Left colon (tissue), 2 donors: Measurements from ENCODE around the gene LILRB3. TPM values are rescaled to one million over a fixed set of nuclear protein-coding genes. Genes with fewer than 3 reads are reported as not detected.
A peak's percentile ranks its signal among the peaks of the same experiment; 100 is the strongest.
"Not testable (repeated sequence)": the region's sequence is repeated elsewhere in the genome, so short reads cannot be mapped to it uniquely, and the experiment has no call there.

ENCODE experiments used
- ATAC-seq: fragments of 200-7000 bp; cut with Tn5 transposase; one replicate; pipeline ENCODE4 v1.9.1; 2020; ENCODE audit warnings: mild to moderate bottlenecking, moderate library complexity
- DNase-seq, 2 donors: peaks; one replicate each; pipeline ENCODE4 v3.0.0-alpha.2; 2020
- intact Hi-C, 2 donors: fragments of 100-400 bp; cut with DNase I in 1 of 2; cut with micrococcal nuclease in 1 of 2; formaldehyde crosslinking; loops; one replicate each; pipeline versions ENCODE4 v1.11.2 to v1.14.0; 2022; cut with DNase I, micrococcal nuclease
- total RNA-seq, 2 donors: library from RNA; stranded (reverse); fragmentation: NEBNext Ultra II Directional; extraction: Animal tissue kit (Norgen Biotek cat#: 25700); gene quantifications; one replicate each; pipeline ENCODE4 v1.2.1, GENCODE V29; 2021
- donor health status: DM: no; HTN: no; CAD: no.
- donor health status: DM: yes; HTN: yes; CAD: no.

The LILRB3 gene
- total RNA-seq, 2 donors from 2014 or later, result 2.0 to 3.5 TPM

DNA sequence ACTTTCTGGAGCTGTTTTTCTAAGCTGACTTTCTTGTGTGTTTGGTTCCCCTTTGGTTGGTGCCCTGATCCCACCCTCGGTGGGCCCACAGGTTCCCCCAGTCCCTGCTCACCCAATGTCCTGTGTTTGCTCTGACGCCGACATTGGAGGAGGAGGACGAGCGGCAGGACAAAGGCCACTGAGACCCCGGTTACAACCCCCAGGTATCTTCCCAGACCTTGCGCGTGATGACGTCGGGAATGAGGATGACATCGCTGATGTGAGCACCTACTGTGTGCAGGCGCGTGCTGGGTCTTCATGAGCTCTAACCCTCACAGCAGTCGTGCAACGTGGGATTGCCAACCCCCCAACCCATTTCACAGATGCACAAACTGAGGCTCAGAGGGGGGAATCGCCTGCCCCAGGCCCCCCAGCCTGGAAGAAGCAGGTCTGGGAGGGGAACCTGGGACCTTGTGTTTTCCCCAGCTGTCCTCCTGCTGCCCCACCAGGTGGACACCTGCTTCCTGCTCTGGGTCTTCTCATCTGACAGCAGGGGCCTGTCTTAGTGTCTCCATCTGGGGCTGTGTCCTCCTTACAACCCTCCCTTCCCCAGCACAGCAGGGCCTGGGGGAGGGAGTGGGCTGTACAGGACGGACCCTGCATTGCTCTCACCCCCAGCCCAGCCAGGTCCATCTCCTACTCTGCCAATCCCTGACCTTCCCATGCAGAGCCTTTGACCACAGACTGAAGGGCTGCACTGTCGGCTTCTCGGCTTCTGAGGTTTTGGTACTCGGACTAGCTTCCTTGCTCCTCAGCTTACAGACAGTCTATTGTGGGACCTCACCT is 24.5 kb upstream of the LILRB3 start:
- intact Hi-C loops, result no loop called here
- no peak for DNase-seq

GRCh38 chr19:54245936-54246335 is 23.1 kb upstream of the LILRB3 start:
- intact Hi-C loops, result loop anchor here in 1 of 2 donors (2.0 kb wide), 1 partner anchor 23 kb away; the partner anchor contains the start of gene LILRB3
- DNase-seq (no peak), ATAC-seq (no peak)

More for the DNA sequence above, 24.5 kb upstream of the LILRB3 start:
- no peak for ATAC-seq

DNA sequence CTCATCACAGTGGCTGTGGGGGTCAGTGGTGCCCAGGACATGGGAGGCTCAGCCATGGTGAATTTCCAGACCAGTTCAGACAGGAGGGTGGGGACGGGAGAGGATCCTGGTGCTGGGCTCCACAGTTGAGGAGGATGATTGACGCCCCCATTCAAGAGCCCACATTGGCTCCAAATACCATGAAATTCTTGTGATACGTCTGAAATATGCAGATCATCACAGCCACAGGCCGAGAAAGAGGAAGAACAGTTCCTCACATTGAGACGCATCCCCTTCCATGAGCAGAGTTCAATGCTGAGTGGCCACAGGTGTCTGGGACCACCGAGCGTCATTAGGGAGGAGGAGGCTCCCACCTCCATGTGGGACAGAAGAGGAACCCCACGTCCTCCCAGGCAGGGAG is 21.0 kb upstream of the LILRB3 start:
- ATAC-seq, DNase-seq: not testable (repeated sequence)
- intact Hi-C loops, result loop anchor here in 1 of 2 donors (2.0 kb wide), 1 partner anchor 21 kb away; the partner anchor contains the start of gene LILRB3

DNA sequence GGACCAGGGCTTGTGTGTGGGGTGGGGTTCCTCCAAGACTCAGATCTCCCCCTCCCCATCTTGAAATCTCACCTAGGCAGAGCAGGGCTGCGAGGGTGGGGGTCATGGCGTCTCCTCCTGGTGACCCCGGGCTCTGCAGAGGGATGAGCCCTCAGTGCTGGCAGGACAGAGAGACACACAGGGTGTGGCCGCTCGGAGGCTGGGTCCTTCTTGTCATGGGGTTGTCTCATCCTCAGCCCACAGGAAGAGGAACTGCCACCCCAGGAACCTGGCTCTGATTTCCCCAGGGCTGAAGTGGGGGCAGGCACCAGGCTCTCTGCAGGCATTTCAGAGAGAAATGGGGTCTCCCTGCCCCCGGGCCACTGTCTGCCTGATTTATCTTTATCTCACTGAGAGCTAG is 19.8 kb upstream of the LILRB3 start, which contains the start of gene LILRA6:
TSS of gene LILRA6 (minus strand) at position 145 of the 400 bp plus-strand sequence.
- intact Hi-C loops, ATAC-seq, DNase-seq: not testable (repeated sequence)

DNA sequence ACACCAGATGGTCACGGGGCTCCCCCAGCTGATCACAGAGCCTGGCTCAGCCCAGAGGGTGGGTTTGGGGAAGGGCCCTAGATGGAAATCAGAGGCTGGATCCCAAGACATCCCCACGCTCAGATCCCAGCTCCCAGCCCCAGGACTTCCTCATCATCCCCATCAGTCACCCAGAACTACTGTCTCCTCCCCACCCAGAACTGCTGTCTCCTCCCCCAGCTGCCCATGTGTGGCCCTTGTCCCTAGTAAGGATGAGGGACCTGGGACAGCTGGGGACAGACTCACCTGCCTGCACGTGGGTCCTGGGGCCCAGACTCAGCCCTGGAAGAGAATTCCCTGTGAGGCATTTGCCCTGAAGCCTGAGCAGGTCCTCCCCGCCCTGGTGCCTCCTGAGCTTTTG is 19.4 kb upstream of the LILRB3 start:
- intact Hi-C loops, DNase-seq, ATAC-seq: not testable (repeated sequence)

DNA sequence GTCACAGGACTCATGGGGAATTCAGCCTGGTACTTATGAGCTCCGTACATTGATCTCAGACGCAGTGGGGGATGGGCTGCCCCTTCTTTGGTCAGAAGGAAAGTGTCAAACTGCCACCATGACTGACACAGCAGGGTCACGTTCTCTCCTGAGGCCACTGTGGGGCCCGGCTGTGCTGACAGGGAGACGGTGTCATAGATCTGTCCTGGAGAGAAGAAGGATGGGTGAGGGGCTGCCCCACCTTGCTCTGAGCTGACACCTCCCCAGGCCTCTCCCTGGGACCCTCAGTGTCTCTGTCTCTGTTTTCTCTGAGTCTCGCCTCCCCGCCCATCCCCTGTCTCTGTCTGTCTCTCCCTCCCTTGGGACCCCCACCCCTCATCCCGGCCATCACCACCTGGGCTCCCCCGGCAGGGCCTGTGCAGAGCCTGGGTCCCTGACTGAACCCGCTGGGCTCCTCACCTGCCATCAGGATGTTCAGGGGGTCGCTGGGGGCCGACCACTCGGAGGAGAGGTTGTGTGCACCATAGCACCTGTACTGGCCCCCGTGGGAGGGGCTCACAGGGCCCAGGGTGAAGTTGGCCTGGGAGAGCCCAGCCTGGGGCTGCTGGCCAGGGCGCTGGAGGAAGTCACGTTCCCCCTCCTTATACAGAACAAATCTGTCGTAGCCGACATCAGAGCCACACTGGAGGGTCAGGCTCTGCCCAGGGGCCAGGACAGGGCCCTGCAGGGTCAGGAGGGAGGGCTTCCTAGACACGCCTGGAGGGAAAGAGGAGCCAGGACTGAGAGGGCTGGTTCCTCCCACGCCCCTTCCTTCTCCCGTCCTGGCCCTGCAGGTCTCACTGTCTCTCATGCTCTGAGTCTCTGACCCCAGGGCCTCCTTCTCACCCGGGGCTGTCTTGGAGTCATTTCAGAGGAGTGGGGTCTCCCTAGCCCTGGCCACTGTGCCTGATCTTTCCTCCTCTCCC is 17.8 kb upstream of the LILRB3 start:
- DNase-seq, ATAC-seq, intact Hi-C loops: not testable (repeated sequence)

DNA sequence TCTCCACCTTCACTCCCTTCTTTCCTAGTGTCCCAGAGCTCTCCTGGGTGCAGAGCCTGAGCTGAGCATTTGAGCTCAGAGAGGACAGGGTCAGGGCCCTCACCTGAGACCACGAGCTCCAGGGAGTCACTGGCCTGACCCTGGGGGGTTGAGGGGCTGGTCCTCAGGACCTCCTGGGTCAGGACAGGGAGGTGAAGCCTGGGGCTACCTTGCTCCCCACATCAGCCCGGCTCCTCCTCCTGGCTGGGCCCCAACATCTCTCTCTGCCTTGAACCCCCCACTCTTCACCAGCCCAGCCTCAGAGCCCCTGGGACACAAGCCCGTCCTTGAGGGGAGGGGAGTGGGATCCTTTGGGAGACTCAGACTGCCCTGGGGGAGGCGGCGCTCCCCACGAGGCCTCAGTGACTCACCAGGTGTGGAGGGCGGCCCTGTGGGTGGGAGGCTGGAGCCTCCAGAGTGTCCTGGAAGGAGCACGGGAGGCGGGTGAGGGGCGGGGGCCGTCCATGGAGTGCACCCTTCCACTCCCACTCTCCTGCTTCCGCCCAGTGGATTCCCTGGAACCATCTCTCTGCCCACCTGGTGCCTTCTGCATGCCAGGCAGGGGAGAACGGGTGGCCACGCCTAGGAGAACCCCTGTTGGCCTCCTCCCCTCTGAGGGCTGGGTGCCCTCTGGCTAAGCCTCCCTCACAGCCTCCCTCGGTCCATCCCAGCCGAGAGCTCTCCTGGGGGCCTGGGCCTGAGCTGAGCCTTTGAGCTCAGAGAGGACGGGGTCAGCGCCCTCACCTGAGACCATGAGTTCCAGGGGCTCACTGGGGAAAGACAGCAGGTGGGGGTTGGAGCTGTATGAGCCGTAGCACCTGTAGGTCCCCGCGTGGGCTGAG is 16.9 kb upstream of the LILRB3 start:
- intact Hi-C loops, DNase-seq, ATAC-seq: not testable (repeated sequence)

GRCh38 chr19:54233941-54234340 is 11.1 kb upstream of the LILRB3 start:
- ATAC-seq (no peak), DNase-seq (no peak)
- intact Hi-C loops, result loop anchor here in 1 of 2 donors (5.0 kb wide), 1 partner anchor 67 kb away; no protein-coding TSS in a partner anchor

- peak; percentile 99 for ATAC-seq
- intact Hi-C loops, result loop anchor here in 1 of 2 donors (5.0 kb wide), 1 partner anchor 64 kb away; no protein-coding TSS in a partner anchor
- peak; percentile 86 to 93 for DNase-seq
These were observed 8.5 kb upstream of the LILRB3 start for GRCh38 chr19:54231077-54231931.

DNA sequence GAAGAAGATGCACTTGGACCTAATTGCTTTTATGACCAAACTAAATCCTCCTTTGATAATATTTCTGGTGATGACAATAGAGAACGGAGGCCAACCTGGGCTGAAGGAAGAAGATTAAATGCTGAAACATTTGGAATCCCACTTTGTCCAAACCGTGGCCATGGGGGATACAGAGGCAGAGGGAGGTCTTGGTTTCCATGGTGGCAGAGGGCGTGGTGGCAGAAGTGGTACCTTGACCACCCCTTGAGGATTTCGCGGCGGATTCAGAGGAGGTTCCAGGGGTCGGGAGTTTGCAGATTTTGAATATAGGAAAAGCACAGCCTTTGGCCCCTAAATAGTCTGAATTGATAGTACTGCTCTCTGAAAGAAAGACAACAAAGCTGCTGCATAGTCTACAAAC is 7.2 kb upstream of the LILRB3 start:
- intact Hi-C loops, result loop anchor here in 1 of 2 donors (5.0 kb wide), 1 partner anchor 63 kb away; no protein-coding TSS in a partner anchor
- ATAC-seq, result no peak
- DNase-seq, result no peak

DNA sequence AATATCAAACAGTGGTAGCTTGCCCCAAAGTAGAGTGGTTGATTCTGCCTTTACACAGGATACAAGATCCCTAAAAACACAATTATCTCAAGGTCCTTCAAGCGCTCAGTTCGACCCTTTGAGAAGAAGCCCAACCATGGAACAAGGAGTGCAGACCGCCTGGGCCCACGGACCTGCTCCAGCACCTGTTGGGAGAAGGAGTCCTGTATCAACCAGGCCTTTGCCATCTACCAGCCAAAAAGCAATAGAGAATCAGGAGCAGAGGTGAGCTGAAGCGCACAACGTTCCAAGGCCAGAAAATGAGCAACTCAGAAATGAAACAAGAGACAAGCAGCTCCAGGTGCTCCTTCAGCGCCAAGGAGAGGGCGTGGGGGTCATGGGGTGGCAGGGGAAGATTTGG is 6.3 kb upstream of the LILRB3 start:
- DNase-seq (no peak), ATAC-seq (no peak)

DNA sequence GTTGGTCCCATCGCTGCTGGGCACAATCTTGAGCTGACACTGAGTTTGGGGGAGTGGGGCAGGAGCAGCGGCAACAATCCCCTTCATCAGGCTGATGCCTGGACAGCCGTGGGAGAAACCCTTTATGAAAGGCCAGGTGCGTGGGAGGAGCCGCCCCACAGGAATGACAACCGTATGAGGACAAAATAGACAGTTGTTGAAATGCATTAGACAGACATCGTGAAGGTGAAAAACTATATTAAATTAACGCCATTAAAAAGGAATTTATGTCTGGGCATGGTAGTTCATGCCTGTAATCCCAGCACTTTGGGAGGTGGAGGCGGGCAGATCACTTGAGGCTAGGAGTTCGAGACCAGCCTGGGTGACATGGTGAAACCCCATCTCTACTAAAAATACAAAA is 1.8 kb upstream of the LILRB3 start:
- intact Hi-C loops, DNase-seq, ATAC-seq: not testable (repeated sequence)

More for the DNA sequence above, 6.3 kb upstream of the LILRB3 start:
- intact Hi-C loops, result no loop called here

DNA sequence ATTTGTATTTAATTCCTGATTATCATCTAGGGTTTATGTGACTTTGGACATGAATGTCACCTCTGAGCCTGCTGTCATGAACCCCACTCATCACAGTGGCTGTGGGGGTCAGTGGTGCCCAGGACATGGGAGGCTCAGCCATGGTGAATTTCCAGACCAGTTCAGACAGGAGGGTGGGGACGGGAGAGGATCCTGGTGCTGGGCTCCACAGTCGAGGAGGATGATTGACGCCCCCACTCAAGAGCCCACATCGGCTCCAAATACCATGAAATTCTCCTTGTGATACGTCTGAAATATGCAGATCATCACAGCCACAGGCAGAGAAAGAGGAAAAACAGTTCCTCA is 1.1 kb upstream of the LILRB3 start:
- not testable (repeated sequence) for ATAC-seq, DNase-seq
- intact Hi-C loops, result loop anchor here in 1 of 2 donors (2.0 kb wide), 1 partner anchor 21 kb away; no protein-coding TSS in a partner anchor

DNA sequence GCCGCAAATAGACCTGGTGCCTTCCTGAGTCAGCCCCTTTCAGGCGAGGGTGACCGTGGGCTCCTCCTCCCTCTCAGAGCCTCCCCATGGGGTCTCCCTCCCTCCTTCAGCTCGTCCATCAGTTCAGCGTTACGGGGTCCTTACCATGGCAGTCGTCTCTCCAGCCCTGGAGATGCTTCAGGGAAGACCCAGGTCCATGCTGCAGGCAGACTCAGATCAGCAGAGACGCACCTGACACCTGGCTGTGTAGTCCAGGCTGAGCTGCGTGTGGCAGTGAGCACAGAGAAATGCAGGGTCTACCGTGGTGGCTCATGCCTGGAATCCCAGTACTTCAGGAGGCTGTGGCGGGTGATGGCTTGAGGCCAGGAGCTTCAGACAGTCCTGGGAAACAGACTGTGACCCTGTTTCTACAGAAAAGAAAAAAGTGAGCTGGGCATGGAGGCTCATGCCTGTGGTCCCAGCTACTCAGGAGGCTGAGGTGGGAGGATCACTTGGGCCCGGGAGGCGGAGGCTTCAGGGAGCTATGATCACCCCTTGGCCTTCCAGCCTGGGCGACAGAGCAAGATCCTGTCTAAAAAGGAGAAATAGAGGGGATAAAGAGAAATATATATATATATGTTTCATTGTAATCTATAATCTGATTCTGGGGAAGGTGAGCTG is 600 bp upstream of the LILRB3 start:
- intact Hi-C loops, result loop anchor here in 1 of 2 donors (2.0 kb wide), 1 partner anchor 21 kb away; no protein-coding TSS in a partner anchor
- not testable (repeated sequence) for DNase-seq
- peak; percentile 13 for ATAC-seq

DNA sequence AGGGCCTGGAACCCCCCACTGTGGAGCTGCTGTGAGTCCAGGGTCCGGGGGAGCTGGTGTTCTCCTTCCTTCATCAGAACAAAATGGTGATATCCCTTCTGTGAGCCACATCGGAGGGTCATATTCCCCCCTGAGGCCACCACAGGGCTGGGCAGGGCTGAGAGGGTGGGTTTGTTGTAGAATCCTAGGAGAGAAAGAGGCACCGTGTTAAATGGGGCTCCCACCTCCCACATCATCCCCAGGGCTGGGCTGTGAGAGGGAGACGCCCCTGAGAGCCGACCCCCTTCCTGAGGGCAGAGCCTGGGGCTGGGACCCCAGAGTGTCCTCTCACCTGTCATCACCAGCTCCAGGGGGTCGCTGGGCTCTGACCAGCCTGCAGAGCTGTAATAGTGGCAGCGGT is 860 bp downstream of the LILRB3 start:
- intact Hi-C loops, result loop anchor here in 1 of 2 donors (2.0 kb wide), 1 partner anchor 23 kb away; no protein-coding TSS in a partner anchor
- not testable (repeated sequence) for DNase-seq, ATAC-seq

DNA sequence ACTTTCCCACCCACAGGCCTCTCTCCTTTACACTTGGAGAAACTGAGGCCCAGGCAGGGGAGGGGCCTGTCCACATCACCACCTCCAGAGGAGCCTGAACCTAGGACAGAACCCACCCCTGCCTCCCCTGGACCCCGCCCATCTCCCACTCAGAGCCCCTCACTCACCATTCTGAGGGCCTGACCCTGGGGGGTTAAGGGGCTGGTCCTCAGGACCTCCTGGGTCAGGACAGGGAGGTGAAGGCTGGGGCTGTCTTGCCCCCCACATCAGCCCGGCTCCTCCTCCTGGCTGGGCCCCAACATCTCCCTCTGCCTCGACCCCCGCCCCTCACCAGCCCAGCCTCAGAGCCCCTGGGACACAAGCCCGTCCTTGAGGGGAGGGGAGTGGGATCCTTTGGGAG is 3.1 kb downstream of the LILRB3 start:
- DNase-seq, intact Hi-C loops, ATAC-seq: not testable (repeated sequence)
